ENCODE data around the gene CERKL.
A peak's percentile ranks its signal among the peaks of the same experiment; 100 is the strongest.

The CERKL gene

GRCh38 chr2:181626671-181627070 is 30.2 kb downstream of the CERKL start:
- no peak for DNase-seq

- DNase-seq: no peak
Observed at GRCh38 chr2:181623159-181623558, 33.7 kb downstream of the CERKL start.

GRCh38 chr2:181621779-181622490 is 35.0 kb downstream of the CERKL start:
- no peak for DNase-seq

DNA sequence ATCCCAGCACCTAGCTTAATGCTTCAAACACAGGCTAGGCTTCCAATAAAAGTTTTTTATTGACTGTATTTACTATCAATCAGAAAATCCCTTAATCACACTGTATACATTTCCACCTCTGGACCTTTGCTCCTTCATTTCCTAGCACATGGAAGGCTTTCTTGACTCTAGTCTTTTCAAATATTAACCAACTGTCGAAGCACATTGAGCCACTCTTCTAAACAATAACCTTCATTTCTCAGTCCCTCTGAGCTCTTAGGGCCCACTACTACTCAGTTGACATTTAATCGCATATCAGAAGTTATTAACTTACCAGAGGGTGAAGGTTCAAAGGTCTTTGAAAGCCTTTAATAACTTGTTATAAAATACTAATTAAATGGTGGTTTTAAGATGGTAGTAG is 37.4 kb downstream of the CERKL start:
- DNase-seq: no peak

DNA sequence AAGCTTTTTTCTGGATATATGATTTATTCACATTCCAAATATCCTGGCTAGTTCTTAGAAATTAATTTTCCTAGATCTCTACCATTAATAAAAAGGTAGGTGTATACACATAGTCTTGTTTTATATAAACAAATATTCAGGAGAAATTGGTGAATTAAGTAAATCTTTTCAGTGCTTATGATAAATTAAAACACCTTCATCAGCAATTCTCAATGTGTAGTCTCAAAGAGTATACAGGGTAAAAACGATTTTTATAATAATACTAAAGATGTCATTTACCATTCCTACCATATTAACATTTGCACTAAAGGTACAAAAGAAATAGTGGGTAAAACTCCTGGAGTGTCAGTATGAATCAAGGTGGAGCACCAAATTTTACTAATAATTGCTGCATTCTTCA is 40.2 kb downstream of the CERKL start:
- no peak for DNase-seq

DNA sequence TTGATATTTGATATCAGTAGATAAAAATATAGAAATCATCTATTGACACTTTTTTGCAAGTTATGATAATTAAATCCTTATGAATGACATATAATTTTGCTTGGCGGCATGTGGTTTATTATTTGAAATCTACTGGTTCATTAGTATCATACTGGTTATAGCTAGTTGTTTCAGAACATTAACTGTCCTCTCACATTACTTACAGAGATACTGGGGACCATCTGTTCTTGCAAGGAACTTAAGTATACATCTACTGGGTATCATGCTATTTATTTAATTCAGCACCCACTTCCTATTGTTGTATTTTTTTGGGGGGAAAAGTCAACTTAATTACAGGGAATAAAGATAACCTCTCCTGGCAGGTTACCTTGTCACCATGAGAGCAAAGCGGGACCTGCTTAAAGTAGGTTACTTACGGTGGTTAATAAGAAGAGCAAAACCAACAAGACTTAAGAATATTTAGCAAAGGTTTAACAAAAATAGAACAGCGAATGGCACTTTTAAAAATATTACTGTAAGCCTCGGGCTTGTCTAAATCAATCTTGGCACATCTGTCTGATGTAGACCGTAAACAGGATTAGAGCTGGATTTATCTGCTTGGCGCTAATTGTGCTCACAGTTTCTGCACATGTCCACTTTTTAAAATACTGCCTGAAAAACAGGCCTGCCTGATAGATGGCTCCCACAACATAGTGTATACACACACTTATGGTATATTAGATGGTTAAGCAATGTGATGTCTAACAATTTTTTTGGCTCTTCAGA is 41.8 kb downstream of the CERKL start:
- DNase-seq: no peak

GRCh38 chr2:181613241-181613640 is 43.7 kb downstream of the CERKL start:
- DNase-seq: no peak

- DNase-seq: peak; percentile 5
Observed at GRCh38 chr2:181607629-181608590, 49.0 kb downstream of the CERKL start.

DNA sequence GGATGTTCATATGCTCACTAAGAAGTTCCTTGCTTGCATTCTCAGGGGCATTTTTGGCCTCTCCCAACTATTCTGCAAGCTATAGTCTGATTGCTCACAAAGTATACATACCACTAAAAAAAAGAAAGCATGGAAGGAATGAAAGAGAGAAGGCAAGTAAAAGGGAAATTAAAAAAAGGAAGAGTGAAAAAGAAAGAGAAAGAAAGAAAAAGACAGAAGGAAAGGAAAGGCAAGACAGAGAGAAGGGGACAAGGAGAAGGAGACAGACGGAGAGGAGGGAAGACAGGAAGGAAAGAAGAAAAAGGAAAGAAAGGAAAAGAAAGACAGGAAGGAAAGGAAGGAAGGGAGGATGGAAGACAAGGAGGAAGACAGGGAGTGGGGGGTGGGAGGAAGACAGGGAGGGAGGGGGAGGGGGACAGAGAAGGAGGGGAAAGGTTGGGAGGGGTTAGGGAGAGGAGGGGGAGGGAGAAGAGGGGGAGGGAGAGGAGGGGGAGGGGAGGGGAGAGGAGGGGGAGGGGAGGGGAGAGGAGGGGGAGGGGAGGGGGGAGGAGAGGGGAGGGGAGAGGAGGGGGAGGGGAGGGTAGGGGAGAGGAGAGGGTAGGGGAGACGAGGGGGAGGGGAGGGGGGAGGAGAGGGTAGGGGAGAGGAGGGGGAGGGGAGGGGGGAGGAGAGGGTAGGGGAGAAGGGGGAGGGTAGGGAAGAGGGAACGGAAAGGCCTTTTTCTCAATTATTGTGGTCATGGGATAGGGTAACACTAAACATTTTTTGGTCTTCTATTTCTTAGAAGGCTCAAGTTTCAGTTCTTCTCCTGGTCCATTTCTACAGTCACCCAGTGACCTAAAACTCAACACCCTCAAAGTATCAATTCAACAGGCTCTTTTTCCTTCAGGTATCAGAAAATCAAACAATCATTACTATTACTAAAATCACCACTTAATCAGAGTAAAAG is 50.7 kb downstream of the CERKL start:
- no peak for DNase-seq

DNA sequence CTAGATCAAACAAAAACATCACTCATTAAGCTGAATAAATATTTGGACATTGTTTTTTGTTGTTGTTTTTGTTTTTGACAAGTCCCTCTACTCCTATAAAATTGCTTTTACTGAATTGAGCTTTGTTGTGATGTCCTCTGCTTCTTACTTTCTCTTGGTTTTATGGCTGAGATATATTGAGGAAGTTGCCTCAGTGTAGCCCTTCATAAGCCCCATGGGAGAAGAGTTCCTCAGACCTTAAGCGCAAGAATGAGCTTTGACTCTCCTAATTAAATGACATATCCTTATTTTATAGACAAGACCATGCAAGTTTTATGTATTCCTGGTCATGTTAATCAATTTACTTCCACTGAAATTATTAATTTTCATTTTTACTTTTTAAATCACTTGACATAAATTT is 54.9 kb downstream of the CERKL start:
- no peak for DNase-seq

GRCh38 chr2:181596556-181596955 is 60.3 kb downstream of the CERKL start:
- DNase-seq: no peak

DNA sequence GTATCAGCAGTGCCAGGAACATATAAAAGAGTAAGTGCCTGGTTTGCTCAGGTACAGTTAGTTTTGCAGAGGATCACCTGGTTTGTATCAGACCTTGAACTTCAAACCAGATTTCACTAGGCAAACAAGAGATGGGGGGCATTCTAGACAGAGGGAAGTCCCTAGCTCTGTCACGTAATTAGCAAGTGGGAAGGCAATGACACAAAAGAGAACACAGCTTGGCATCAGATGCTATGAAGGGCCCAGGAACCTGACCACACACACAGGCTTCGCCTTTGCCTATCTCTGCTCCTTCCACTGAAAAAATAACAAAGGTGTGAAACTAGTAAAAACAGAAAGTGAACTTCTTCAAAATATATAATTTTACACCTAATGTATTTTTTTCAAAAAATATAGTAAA is 62.6 kb downstream of the CERKL start:
- no peak for DNase-seq

DNA sequence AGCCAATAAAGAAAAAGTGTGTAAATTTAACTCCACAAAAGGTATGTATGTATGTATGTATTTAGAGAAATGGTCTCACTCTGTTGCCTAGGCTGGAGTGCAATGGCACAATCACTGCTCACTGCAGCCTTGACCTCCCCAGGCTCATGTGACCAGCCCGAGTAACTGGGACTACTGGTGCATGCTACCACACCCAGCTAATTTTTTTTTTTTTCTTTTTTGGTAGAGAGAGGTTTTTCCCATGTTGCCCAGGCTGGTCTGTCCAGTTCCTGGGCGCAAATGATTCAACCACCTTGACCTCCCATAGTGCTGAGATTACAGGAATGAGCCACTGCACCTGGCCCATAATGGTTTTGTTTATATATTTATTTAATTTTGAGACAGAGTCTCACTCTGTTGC is 67.1 kb downstream of the CERKL start:
- DNase-seq: no peak

- DNase-seq: no peak
Observed at GRCh38 chr2:181588546-181588945, 68.4 kb downstream of the CERKL start.

GRCh38 chr2:181586569-181587081 is 70.3 kb downstream of the CERKL start:
- no peak for DNase-seq

- DNase-seq: no peak
Observed at GRCh38 chr2:181585732-181586131, 71.2 kb downstream of the CERKL start.

- no peak for DNase-seq
Observed at GRCh38 chr2:181581534-181581933, 75.4 kb downstream of the CERKL start.

DNA sequence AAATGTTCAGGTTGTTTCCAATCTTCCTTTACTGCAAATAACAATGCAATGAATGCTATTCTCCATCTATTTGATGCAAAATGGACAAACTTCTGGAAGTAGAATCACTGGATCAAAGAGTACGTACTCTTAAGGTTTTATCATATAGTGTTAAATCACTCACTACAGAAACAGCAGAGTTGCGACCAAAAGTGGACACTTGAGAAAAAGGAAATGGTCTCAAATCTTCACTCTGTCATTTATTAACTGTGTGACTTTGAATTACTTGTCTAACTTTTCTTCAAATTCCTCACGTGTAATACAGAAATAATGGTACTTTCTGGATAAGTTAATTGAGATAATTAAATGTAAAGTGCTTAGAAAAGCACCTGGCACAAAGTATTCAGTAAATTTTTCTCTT is 78.1 kb downstream of the CERKL start:
- no peak for DNase-seq

GRCh38 chr2:181576431-181576830 is 80.5 kb downstream of the CERKL start:
- DNase-seq: no peak

GRCh38 chr2:181575650-181576025 is 81.3 kb downstream of the CERKL start:
- no peak for DNase-seq

DNA sequence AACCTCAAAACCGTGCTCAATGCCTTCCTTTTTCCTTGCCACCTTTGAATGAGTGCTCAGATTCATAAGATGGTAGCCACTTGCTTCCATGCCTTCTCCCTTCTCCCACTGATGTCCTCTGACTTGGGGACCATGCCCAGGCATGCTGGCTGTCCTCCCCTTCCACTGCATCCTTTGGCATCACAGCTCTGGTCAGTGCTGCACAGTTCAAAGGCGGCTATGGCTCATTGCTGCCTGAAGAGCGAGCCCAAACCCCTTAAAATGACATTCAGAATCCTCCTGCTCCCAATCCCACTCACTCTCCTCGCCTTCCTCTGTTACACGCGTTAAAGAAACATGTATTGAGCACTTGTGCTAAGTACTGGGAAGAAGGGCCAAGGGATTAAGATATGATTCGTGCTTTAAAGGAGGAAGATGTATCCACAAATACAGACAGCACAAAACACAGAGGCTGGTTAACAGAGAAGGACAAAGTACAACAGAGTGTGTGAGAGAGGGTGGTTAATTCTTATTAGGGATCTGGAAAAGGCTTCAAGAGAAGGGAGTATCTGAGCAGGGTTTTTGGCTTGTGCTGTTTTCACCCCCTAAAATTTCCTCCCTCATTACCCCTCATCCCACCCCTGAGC is 81.8 kb downstream of the CERKL start:
- DNase-seq: no peak

DNA sequence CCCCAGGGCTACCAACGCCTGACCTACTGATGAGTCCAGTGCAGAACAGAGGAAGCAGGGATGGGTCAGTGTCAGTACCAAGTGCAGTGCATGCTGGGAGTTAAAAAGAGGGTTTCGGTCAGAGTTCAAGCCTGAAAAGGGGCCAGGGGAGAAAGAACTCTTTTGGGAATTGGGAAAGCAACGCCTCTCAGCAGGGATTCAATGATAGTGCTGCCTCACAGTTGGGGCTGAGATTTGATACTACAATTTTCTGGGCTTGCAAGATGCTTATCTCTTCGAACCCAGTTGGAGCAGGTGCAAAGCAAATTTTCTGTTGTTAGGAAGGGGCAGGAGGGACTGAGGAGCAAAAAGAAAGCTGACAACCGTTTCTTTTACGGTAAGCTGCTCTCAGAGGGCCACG is 82.6 kb downstream of the CERKL start:
- no peak for DNase-seq

All from stimulated activated CD4-positive, alpha-beta T cell treated with anti-CD3 and anti-CD28 coated beads, Interleukin-4, amount 100 ng/mL, for 1 hour (primary cell).